H1 (cell line): ENCODE data around the gene SKOR2. TPM values are rescaled to one million over a fixed set of nuclear protein-coding genes. Genes with fewer than 3 reads are reported as not detected.

ENCODE experiments used
- CBX5 ChIP-seq: fragments of 300-800, 300-1000 bp; sonication (generic); IDR thresholded peaks from 2 replicates; pipeline ENCODE4 v1.7.1; 2016; ENCODE audit warnings: antibody characterized with exemption, low read length, low read depth
- EGR1 ChIP-seq: IDR thresholded peaks from 2 replicates; pipeline ENCODE4 v1.6.1; 2011; ENCODE audit warnings: low read depth, low read length, borderline replicate concordance
- KDM5A ChIP-seq: fragments of 200-600 bp; IDR thresholded peaks from 2 replicates; pipeline ENCODE4 v1.7.1; 2012; ENCODE audit warnings: mild to moderate bottlenecking, low read length, inconsistent platforms, mixed read lengths
- PHF8 ChIP-seq: fragments of 200-600 bp; sonication (generic); conservative IDR thresholded peaks from 2 replicates; pipeline ENCODE4 v1.7.1; 2012; ENCODE audit warnings: low read depth, mild to moderate bottlenecking, inconsistent platforms, low read length, moderate library complexity
- POU5F1 ChIP-seq: IDR thresholded peaks from 2 replicates; pipeline ENCODE4 v1.6.1; 2011; ENCODE audit warnings: low read depth, mild to moderate bottlenecking, low read length, moderate library complexity
- RBBP5 ChIP-seq: IDR thresholded peaks from 2 replicates; pipeline ENCODE4 v1.7.1; 2012; ENCODE audit warnings: low read depth, mild to moderate bottlenecking, inconsistent platforms, low read length, moderate library complexity, borderline replicate concordance
- SIN3A ChIP-seq, 2 experiments: IDR thresholded peaks in 1 of 2; conservative IDR thresholded peaks in 1 of 2; 2 replicates each; pipeline ENCODE4 v1.6.1; 2011 to 2012; ENCODE audit warnings: low read length in 2 of 2, improper control_type of control experiment in 1 of 2, low read depth in 1 of 2, mild to moderate bottlenecking in 1 of 2
- TAF1 ChIP-seq: IDR thresholded peaks from 2 replicates; pipeline ENCODE4 v1.6.1; 2011; ENCODE audit warnings: mild to moderate bottlenecking, low read depth, low read length
- ZNF274 ChIP-seq: IDR thresholded peaks from 2 replicates; pipeline ENCODE4 v1.7.0; 2012; ENCODE audit warnings: low read length, borderline replicate concordance; ENCODE audit errors: extremely low read depth
- polyA plus RNA-seq, 7 experiments: library from polyadenylated mRNA; depleted of rRNA in 3 of 7; stranded (reverse) in 5 of 7; unstranded in 2 of 7; fragments of >200 nt in 5 of 7; fragments of 200-250 nt in 2 of 7; gene quantifications; 1 replicate in 5 of 7; 2 replicates in 1 of 7; 4 replicates in 1 of 7; pipeline versions ENCODE4 v1.2.1 to v1.2.3, GENCODE V29; 2011 to 2013; ENCODE audit warnings: missing spikeins in 2 of 7, mixed read lengths in 2 of 7
- total RNA-seq: library from RNA; stranded (reverse); fragmentation: NEBNext Ultra II Directional; extraction: Animal tissue kit (Norgen Biotek cat#: 25700); gene quantifications from 2 replicates; pipeline ENCODE4 v1.2.1, GENCODE V29; 2021
- TF ChIP-seq, protein P1 (sequence below): fragments of 300-600 bp; sonication (generic); IDR thresholded peaks from 2 replicates; pipeline ENCODE4 v1.7.1; 2012; ENCODE audit warnings: low read length, moderate library complexity, mild to moderate bottlenecking, inconsistent platforms; ENCODE audit not compliant: insufficient replicate concordance

Gene SKOR2
- total and polyA plus RNA-seq, 2 of the 8 experiments (the other 6 are each of a cell fraction or from before 2014, with no cell fraction given), result 0.05 to 0.11 TPM

DNA sequence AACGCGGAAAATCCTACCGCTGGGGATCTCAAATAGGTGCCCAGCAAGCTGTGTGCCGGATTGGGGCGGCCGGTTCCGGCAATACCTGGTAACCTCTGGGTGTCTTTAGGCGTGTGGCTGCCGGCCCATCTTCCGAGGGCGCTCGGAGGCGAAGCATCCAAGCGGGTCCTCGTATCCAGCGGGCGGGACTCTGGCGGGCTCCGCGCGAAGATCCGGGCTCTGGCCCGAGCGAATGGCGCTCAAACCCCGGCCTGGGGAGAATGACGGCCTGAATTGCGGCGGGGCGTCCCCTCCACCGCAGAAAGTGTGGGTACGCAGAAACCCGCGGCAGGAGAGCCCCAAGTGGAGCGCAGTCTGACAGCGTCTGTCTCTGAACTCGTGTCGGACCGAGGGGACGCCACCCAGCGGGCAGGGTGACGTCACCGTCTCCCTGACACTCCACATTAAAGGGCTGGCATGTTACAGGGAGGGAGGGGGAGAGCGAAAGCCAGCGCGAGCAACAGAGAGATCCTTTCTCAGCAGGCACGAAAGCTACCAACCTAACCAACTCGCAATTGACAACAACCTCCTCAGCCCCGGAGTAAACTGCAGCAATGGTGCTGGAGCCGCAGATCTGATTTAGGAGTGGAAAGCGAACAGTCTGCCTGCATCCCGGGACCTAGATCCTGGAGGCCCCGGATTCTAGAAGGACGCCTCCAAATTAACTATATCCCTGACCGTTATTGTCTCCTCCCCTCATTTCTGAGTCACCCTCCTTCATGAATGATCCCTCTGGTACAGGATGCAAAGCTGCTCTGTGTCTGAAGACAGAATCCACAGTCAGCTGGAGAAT is at the start of gene SKOR2 (continued):
- TF ChIP-seq RBBP5 (no peak), CBX5 (no peak), PHF8 (no peak), ZNF274 (no peak), EGR1 (no peak), POU5F1 (no peak), KDM5A (no peak), TAF1 (no peak), SIN3A (conservative IDR thresholded peaks at IDR 0.05 in 1 of 2, IDR thresholded peaks at IDR 0.05 in 1 of 2; ENCODE audit: low read depth in 1 of 2, low read length in 2 of 2) (peak in 1 of 2 experiments; percentile 82; a peak in 2 of 4 replicates)
- TF ChIP-seq, protein P1, sequence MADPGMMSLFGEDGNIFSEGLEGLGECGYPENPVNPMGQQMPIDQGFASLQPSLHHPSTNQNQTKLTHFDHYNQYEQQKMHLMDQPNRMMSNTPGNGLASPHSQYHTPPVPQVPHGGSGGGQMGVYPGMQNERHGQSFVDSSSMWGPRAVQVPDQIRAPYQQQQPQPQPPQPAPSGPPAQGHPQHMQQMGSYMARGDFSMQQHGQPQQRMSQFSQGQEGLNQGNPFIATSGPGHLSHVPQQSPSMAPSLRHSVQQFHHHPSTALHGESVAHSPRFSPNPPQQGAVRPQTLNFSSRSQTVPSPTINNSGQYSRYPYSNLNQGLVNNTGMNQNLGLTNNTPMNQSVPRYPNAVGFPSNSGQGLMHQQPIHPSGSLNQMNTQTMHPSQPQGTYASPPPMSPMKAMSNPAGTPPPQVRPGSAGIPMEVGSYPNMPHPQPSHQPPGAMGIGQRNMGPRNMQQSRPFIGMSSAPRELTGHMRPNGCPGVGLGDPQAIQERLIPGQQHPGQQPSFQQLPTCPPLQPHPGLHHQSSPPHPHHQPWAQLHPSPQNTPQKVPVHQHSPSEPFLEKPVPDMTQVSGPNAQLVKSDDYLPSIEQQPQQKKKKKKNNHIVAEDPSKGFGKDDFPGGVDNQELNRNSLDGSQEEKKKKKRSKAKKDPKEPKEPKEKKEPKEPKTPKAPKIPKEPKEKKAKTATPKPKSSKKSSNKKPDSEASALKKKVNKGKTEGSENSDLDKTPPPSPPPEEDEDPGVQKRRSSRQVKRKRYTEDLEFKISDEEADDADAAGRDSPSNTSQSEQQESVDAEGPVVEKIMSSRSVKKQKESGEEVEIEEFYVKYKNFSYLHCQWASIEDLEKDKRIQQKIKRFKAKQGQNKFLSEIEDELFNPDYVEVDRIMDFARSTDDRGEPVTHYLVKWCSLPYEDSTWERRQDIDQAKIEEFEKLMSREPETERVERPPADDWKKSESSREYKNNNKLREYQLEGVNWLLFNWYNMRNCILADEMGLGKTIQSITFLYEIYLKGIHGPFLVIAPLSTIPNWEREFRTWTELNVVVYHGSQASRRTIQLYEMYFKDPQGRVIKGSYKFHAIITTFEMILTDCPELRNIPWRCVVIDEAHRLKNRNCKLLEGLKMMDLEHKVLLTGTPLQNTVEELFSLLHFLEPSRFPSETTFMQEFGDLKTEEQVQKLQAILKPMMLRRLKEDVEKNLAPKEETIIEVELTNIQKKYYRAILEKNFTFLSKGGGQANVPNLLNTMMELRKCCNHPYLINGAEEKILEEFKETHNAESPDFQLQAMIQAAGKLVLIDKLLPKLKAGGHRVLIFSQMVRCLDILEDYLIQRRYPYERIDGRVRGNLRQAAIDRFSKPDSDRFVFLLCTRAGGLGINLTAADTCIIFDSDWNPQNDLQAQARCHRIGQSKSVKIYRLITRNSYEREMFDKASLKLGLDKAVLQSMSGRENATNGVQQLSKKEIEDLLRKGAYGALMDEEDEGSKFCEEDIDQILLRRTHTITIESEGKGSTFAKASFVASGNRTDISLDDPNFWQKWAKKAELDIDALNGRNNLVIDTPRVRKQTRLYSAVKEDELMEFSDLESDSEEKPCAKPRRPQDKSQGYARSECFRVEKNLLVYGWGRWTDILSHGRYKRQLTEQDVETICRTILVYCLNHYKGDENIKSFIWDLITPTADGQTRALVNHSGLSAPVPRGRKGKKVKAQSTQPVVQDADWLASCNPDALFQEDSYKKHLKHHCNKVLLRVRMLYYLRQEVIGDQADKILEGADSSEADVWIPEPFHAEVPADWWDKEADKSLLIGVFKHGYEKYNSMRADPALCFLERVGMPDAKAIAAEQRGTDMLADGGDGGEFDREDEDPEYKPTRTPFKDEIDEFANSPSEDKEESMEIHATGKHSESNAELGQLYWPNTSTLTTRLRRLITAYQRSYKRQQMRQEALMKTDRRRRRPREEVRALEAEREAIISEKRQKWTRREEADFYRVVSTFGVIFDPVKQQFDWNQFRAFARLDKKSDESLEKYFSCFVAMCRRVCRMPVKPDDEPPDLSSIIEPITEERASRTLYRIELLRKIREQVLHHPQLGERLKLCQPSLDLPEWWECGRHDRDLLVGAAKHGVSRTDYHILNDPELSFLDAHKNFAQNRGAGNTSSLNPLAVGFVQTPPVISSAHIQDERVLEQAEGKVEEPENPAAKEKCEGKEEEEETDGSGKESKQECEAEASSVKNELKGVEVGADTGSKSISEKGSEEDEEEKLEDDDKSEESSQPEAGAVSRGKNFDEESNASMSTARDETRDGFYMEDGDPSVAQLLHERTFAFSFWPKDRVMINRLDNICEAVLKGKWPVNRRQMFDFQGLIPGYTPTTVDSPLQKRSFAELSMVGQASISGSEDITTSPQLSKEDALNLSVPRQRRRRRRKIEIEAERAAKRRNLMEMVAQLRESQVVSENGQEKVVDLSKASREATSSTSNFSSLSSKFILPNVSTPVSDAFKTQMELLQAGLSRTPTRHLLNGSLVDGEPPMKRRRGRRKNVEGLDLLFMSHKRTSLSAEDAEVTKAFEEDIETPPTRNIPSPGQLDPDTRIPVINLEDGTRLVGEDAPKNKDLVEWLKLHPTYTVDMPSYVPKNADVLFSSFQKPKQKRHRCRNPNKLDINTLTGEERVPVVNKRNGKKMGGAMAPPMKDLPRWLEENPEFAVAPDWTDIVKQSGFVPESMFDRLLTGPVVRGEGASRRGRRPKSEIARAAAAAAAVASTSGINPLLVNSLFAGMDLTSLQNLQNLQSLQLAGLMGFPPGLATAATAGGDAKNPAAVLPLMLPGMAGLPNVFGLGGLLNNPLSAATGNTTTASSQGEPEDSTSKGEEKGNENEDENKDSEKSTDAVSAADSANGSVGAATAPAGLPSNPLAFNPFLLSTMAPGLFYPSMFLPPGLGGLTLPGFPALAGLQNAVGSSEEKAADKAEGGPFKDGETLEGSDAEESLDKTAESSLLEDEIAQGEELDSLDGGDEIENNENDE, result no peak
